ENCODE data around the gene MEF2C.
A peak's percentile ranks its signal among the peaks of the same experiment; 100 is the strongest.

Gene MEF2C

GRCh38 chr5:88826646-88827585, 56.1 kb downstream of the MEF2C start:
- peak; percentile 37 to 77 for DNase-seq

GRCh38 chr5:88825584-88826315, 57.2 kb downstream of the MEF2C start:
- no peak for DNase-seq

- DNase-seq: no peak
Observed at GRCh38 chr5:88824892-88825583, 57.9 kb downstream of the MEF2C start.

- no peak for DNase-seq
Observed at GRCh38 chr5:88824141-88824540, 58.8 kb downstream of the MEF2C start.

GRCh38 chr5:88823201-88823600, 59.8 kb downstream of the MEF2C start:
- DNase-seq: no peak

- no peak for DNase-seq
Observed at GRCh38 chr5:88821161-88821560, 61.8 kb downstream of the MEF2C start.

- no peak for DNase-seq
Observed at GRCh38 chr5:88820581-88820980, 62.4 kb downstream of the MEF2C start.

GRCh38 chr5:88819301-88819999, 63.5 kb downstream of the MEF2C start:
- DNase-seq: no peak

GRCh38 chr5:88818296-88818695, 64.7 kb downstream of the MEF2C start:
- DNase-seq: no peak

- DNase-seq: no peak
Observed at GRCh38 chr5:88816195-88816594, 66.8 kb downstream of the MEF2C start.

GRCh38 chr5:88815050-88815789, 67.8 kb downstream of the MEF2C start:
- no peak for DNase-seq

GRCh38 chr5:88813805-88814575, 69.0 kb downstream of the MEF2C start:
- DNase-seq: no peak

GRCh38 chr5:88813244-88813643, 69.7 kb downstream of the MEF2C start:
- DNase-seq: no peak

GRCh38 chr5:88808153-88808552, 74.8 kb downstream of the MEF2C start:
- DNase-seq: no peak

- DNase-seq: no peak
Observed at GRCh38 chr5:88807327-88807726, 75.7 kb downstream of the MEF2C start.

- DNase-seq: no peak
Observed at GRCh38 chr5:88806338-88806737, 76.6 kb downstream of the MEF2C start.

GRCh38 chr5:88805151-88805784, 77.7 kb downstream of the MEF2C start:
- no peak for DNase-seq

GRCh38 chr5:88804444-88804843, 78.5 kb downstream of the MEF2C start:
- no peak for DNase-seq

- no peak for DNase-seq
Observed at GRCh38 chr5:88803309-88803708, 79.7 kb downstream of the MEF2C start.

- DNase-seq: no peak
Observed at GRCh38 chr5:88799938-88800535, 82.9 kb downstream of the MEF2C start.

All from CD4-positive, alpha-beta T cell treated with Interleukin-4 for 1 hour (primary cell).